Adrenal gland (tissue), 5 donors: ENCODE measurements around the gene JAKMIP2.

Experiments used
- CTCF ChIP-seq, 6 experiments: fragments of 450-650 bp in 4 of 6; fragments of 200-600 bp in 2 of 6; sonication (generic) in 1 of 6; IDR thresholded peaks; 1 replicate in 5 of 6; 2 replicates in 1 of 6; pipeline versions ENCODE4 v1.5.1 to v1.8.0; 2016 to 2021; ENCODE audit warnings: antibody characterized with exemption in 6 of 6, mild to moderate bottlenecking in 2 of 6, moderate library complexity in 1 of 6
- POLR2A ChIP-seq, 2 donors: fragments of 450-650 bp; IDR thresholded peaks; one replicate each; pipeline ENCODE4 v1.6.1; 2017; ENCODE audit warnings: antibody characterized with exemption in 2 of 2, mild to moderate bottlenecking in 2 of 2, moderate library complexity in 1 of 2
- donor health status: DM: no; HTN: no; CAD: no.

GRCh38 chr5:147701468-147701867 is 81.1 kb downstream of the JAKMIP2 start:
- no peak for TF ChIP-seq CTCF (IDR thresholded peaks at IDR 0.05)
- no peak for TF ChIP-seq POLR2A (IDR thresholded peaks at IDR 0.05)
